ENCODE measurements around the gene APBB1IP.

Gene APBB1IP

DNA sequence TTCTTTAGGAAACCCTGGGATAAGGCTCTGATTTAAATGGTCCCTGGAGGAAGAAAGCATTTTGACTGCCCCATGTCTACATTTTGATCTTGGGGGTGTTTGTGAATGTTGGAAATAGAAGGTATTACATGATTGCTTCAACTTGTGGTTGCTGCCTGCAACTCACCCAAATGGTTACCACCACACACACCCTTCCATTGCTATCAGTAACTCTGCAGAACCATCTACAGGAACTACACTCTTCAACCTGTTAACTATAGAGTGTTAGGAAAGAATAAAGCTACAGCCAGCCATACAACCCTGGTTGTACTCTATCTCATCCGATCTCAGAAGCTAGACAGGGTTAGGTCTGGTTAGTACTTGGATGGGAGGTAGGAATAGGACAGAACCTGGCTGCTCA, 71.2 kb downstream of the APBB1IP start:
- DNase-seq, result no peak

DNA sequence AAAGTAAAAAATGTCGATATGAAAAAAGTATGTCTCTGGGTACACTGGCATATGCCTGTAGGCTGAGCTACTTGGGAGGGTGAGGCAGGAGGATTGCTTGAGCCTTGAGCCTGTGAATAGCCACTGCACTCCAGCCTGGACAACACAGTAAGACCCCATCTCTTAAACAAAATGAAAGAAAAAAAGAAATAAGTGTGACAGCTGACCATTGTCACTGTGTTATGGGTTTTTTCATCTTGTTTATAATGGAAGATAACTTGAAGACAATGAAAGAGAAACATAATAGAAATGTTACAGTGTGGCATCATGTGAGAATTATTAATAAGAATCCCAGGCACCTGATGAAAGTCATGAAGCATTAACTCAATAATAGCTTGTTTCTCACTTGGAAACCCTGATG, 75.0 kb downstream of the APBB1IP start:
- no peak for DNase-seq

GRCh38 chr10:26516540-26517101, 78.5 kb downstream of the APBB1IP start:
- DNase-seq, result no peak

DNA sequence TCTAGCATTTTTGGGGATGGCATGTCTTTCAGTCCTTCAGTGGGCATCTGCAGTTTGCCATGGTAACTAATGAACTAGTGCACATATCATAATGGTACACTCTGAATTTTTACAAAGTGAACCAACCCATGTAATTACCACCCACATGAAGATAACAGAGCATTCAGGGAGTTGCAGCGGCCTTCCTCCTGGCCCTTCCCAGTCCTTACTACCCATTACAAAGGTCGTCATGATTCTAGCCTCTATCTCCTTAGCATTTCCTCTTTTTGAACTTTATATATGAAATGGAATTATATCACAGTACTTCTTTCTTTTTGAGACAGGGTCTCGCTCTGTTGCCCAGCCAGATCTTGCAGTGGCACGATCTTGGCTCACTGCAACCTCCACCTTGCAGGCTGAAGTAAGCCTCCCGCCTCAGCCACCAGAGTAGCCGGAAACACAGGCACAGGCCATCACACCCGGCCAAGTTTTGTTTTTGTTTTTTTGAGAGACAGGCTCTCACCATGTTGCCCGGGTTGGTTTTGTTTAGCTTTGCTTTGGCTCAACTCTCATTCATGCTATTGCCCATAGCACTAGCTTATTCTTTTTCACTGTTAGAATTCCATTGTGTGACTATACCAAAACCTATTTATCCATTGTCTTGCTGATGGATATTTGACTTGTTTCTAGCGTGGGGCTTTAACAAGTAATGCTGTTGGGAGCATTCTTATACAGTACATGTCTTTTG, 79.2 kb downstream of the APBB1IP start:
- DNase-seq, result no peak

- no peak for DNase-seq
Measured at GRCh38 chr10:26519803-26520202, 81.7 kb downstream of the APBB1IP start.

GRCh38 chr10:26520575-26520974, 82.4 kb downstream of the APBB1IP start:
- DNase-seq, result no peak

- no peak for DNase-seq
Measured at GRCh38 chr10:26524161-26524896, 86.2 kb downstream of the APBB1IP start.

GRCh38 chr10:26525586-26525985, 87.4 kb downstream of the APBB1IP start:
- DNase-seq, result no peak

- no peak for DNase-seq
Measured at GRCh38 chr10:26527018-26527417, 88.9 kb downstream of the APBB1IP start.

- no peak for DNase-seq
Measured at GRCh38 chr10:26528048-26528447, 89.9 kb downstream of the APBB1IP start.

GRCh38 chr10:26528715-26529393, 90.7 kb downstream of the APBB1IP start:
- no peak for DNase-seq

DNA sequence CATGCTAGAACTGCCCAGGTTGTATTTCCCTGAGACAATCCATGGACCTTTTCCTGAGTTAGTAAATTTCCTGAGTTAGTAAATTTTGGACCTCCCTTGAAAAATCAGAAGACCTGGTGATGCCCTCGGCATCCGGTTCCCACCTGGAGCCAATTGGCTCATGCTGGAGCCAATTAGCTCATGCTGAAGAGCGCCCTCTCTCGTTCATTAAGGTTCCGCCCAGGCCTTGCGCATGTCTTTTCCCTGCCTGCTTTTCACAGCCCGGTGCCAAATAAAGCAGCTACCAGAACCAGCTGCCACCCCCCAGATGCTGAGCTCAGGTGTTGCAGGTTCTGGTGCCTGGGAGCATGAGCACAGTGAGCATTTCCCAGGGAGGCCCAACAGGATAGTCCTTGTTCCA, 96.2 kb downstream of the APBB1IP start:
- DNase-seq, result peak; percentile 4

DNA sequence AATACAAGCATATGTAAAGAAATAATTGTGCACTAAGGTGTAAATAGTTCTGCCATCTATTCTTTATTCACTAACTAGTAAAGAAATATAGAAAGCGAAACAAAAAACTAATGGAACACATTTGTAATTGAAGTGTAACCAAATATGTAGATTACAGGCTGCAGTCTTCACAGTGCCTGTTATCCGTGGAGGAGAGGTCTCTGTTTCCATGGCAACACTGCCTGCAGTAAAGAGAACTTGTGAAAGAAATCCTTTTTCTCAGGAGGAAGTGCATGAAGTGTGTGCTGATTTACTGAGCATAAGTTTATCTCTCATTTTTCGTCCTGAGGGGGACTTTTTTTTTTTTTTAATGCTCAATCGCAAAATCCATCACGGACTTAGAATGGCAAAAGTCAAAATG, 102.5 kb downstream of the APBB1IP start:
- DNase-seq, result no peak

GRCh38 chr10:26543567-26544306, 105.6 kb downstream of the APBB1IP start:
- DNase-seq, result peak; percentile 57

DNA sequence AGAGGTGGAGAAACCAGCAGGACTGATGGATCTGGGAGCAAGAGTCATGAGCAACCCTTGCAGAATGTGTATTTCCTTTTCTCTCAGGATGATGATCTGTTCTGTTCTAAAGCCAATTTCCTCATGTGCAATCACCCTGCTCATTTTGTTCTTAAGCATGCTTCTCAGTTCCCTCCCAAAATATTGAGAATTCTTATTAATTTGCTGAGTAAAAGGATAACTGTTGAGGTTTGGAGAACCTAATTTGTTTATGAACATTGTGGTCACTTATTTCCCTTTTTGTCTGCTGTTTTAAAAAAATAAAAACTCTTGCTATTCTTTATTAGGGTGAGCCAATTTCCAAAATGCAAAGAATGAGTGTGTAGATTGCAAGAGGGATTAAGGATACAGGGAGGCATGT, 106.8 kb downstream of the APBB1IP start:
- DNase-seq, result no peak

DNA sequence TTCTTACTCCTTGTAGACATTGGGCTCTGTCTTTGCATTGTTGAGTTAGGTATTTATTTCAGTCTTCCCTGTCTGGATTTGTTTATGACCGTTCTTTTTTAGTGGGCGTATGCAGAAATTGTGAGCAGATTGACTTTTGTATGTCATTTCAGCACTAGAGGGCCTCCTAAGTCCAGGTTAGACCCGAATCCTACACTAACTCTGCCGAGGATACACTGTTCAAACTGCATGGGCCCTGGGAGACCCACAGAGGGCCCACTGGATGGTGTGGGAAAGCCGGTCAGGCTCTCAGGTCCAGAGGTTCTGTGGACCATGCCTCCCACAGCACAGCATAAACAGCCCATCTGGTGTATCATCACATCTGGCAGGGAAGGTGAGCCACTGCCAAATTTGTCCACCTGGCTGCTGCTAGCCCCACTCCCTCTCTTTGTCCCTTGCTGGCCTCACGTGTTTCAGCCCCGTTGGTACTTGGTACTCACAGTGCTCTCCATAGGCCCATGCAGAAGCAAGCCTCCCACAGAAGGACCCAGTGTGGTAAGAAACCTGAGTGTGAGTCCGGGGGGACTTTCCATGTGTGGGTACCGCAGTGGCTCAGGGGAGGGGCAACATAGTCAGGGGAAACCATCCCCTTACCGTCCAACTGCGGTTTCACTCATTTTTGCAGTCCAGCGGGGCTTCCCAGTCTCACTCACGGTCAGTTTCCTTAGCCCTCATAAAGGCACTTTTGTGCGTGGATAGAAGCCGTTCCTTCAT, 112.8 kb downstream of the APBB1IP start:
- DNase-seq, result no peak

DNA sequence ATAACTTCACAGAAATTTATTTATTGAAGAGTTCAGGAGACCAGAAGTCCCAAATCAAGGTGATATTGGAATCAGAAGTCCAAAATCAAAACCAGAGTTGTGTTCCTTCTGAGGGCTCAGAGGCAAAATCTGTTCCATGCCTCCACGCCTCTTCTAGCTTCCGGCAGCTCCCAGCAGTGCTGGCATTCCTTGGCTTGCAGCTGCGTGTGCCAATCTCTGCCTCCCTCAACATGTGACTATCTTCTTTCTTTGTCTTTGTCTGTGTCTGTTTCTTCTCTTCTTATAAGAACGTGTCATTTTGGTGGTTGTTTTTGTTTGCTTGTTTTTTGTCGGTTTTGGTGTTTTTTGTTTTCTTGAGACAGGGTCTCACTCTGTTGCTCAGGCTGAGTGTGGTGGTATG, 116.1 kb downstream of the APBB1IP start:
- no peak for DNase-seq

- no peak for DNase-seq
Measured at GRCh38 chr10:26555719-26556368, 117.7 kb downstream of the APBB1IP start.

GRCh38 chr10:26556748-26557640, 118.9 kb downstream of the APBB1IP start:
- DNase-seq, result peak; percentile 53

DNA sequence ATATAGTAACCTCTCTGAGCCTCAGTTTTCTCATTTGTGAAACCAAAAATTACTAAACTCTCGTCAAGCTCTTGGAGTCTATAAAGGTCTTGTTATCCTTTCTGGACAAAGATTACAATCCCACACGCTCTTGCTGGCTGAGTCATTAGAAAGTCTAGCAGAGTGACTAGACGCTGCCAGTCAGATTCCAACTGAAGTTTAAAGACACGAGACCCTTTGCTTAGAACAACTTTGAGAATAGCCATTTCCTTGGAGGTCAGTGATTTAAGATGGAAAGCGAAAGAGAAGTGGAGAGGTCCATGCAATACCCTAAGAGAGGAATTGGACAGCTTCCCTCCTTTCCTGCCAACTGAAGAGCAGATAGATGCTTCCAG, 119.5 kb downstream of the APBB1IP start:
- no peak for DNase-seq
